ENCODE data around the gene PARD3.

Gene PARD3

DNA sequence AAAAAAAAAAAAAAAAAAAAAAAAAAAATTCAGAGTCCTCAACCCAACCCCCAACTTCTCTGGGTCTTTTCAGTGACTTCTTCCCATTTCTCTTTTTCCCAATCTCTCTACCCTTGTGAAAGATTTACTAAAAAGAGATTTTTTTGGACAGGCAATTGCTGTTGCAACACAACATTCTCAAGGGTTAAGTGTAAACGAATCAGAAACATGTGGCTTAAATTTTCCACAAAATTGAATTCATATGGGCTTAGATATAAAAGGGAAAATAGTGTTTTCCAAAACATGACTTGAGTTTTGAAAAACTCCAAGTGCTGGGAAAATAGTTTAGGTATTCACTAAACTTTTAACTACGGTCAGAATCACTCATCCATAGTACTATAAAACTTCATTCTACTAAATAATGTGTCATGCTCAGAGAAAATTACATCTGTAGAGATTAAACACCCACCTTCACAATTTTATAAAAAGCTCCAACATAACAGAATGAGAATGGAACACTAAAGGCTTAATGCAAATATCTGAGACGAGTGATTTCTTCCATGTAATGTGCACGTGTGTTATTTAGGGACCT lies 643.1 kb downstream of the PARD3 start:
- DNase-seq = no peak

- no peak for DNase-seq
These were observed 645.4 kb downstream of the PARD3 start for GRCh38 chr10:34169677-34170076.

DNA sequence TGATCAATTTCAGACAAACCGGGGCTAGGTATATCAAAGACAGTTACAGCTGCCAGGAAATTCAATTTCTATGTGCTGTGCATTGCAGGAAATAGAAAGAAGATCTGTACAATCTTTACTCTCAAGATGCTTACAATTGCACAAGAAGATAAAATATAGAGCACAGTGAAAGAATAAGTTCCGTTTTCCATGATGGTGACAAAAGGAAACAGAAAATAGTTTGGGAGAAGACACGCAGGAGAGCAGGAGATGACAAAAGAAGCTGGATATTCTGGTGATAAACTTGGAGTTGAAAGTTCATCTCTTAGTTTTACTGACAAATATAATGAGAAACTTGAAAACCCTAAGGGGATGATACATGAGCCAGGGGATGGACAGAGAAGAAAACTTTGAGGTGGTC lies 646.0 kb downstream of the PARD3 start:
- DNase-seq = no peak

GRCh38 chr10:34168439-34168838 lies 646.7 kb downstream of the PARD3 start:
- no peak for DNase-seq

- DNase-seq = no peak
These were observed 648.3 kb downstream of the PARD3 start for GRCh38 chr10:34166823-34167222.

DNA sequence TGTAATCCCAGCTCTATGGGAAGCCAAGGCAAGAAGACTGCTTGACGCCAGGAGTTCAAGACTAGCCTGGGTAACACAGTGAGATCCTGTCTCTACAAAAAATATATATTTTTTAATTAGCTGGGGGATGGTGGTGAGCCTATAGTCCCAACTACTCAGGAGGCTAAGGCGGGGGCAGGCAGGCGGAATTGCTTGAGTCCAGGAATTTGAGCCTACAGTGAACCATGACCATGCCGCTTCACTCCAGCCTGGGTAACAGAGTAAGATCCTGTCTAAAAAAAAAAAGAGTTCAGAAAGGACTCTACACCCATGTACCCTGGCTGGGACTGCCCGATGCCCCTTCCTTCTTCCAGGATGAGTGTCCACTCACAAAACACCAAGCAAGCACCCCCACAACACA lies 648.7 kb downstream of the PARD3 start:
- DNase-seq = no peak

DNA sequence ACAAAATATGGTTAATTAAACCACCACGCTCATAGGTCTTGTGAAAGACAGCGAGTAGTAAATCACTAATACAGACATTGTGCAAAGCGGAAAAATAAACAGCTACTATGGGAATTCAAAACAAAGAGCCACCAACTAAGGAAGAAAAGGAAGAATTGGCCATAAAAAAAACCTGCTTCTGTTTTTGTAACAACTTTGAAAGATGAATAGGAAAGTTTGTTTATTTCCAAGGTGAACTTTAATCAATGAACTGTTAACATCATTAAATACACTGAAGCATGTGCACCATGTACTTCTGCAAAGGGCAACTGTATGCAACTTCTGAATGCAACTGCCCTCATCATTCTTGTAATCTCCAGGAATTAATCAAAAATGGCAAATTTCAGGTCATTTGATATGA lies 651.1 kb downstream of the PARD3 start:
- no peak for DNase-seq

DNA sequence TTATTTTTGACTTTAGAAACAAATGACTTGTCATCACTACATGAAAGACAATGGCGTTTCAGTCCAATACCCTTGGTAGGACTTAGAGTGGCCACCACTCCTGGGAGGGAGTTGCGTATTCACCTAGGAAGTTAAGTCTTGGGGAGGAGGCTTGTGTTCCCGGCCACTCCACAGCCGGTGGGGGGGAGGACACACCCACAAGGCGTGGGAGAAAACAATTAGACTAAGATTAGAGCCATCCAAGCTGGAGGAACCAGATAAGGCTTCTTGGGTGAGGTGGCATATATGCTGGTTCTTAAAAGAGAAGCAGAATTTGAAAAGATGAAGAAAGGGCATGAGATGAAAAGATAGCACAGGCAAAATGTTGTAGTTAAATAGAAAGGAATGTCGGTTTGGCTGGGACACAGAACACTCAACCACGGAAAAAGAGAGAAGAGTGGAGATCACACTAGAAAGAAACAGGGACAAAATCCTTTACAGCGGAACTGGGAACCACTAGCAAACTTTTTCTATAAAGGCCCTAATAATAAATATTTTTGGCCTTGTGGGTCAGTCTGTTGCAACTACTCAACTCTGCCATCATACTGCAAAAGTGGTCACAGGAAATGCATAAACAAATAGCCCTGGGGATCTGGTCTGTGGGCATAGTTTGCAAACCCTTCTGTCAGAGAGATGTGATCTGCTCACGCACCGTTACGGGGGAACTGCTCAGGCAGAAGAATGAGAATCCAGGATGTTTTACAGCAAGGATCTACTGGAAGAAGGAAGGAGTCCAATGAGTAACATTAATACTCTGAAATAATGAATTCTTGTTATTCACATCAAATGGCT lies 651.8 kb downstream of the PARD3 start:
- DNase-seq = no peak

DNA sequence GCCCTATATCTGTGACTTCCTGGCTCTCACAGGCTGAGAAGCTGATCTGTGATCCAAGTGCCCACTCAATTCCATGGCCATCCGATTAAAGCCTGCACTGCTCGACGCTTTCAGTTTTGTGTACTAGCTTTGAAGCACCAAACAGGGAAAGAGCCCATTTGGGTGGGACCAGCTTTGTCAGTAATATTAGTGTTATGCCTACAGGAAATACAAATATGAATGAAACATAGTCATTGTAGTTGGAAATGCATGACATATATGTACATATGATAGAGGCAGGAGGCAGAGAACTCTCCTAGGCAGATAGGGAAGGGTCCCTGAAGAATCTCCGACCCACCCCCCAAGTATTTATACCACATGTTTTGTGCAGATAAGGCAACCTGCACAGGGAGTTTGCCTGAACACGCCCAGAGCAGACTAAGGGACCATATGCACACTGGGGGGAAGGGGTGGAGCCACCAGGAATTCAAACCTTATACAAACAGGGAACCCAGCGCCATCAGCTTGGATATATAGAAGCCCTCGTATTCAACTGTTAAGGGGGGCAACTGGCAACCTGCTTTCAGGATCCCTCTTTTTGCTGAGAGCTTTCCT lies 653.2 kb downstream of the PARD3 start:
- no peak for DNase-seq

- no peak for DNase-seq
These were observed 654.5 kb downstream of the PARD3 start for GRCh38 chr10:34160595-34160994.

GRCh38 chr10:34157501-34157900 lies 657.6 kb downstream of the PARD3 start:
- DNase-seq = no peak

DNA sequence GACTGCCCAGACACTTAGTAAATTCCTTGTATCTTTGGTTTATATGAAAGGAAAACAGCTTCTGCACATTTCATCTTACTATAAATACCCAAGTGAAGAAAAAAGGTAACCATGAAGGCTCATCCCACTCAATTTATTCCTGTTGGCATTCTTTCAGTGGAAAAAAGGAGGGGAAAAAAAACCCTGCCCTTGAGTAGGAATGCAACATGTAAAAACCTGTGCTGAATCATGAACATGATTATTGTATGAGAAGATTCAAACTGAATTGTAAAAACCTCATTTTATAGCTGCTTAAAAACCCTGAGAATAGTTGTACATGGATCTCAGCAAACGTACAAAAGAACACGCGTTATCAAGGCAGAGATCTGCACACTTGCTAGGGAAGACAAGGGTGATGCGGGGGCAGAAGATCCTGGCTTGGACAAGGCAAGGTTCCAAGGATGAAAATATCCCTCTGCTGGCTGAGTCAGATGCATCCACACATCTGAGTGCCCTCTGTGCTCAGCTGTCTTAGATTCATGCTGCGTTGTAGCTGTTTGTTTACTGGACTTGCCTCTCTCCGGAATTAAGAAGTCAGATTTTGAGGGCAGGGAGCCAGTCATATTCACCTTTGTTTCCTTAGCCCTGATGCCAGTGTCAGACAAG lies 658.2 kb downstream of the PARD3 start:
- no peak for DNase-seq

DNA sequence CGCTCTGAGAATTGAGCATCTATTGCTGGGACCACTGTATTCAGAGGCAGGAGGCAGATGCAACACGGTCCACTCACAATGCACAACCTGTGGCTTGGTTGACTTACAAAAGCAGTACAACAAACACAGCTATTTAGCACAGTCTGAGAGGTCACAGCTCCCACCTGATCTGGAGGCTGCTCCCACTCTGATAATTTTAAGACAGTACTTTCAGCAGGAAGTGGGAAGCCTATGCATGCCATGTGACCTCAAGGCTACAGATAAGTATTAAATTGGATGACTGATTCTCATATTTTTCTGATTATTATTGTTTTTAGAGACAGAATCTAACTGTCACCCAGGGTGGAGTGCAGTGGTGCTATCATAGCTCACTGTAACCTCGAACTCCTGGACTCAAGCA lies 659.3 kb downstream of the PARD3 start:
- no peak for DNase-seq

GRCh38 chr10:34154383-34154900 lies 660.7 kb downstream of the PARD3 start:
- DNase-seq = no peak

DNA sequence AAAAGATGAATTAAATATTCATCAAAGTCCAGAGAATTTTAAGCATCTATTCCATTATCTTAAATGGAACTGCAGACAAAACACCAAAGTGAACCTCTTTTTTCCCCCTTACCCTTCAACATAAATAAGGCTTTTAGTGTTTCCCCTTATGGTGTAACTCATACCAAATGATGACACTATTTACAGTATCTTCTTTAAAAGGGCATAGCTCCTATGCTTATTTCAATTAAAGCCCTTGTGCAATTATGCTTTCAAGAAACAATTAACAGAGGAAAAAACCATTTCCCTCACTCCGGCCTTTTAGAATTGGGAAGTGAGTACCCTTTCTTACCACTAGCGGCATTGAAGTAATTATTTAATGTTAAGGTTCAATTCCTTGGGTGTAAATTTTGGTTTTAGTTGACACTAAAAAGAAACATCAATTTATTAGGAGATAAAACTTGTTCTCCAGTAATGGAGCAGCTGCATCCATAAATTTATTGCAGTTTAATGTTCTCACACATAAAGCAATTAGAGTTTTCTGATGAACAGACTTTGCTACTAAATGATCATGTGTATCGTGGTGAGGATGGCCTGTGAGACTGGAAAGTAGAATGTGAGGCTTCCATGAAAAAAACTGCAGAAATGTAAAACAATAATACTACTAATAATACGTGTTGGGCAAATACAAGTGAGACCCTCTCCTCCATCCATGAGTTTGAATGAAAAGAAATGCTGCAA lies 661.3 kb downstream of the PARD3 start:
- DNase-seq = no peak

GRCh38 chr10:34152434-34152833 lies 662.7 kb downstream of the PARD3 start:
- DNase-seq = no peak

DNA sequence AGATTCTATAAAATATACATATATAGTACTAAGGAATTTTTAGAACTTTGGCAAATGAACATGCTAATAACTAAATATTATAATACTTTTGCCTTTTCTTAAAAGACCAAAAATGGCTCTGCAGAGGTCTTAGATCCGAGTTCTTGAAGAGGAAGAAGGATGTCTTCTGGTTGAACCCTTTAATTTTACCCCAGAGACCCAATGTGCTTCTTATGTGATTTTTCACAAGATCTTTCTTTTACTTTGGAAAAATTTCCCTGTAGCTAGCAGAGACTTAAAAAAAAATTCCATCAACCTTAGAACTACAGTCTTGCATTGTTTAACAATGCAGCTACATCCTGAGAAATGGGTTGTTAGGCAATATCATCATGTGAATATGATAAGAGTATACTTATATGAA lies 663.2 kb downstream of the PARD3 start:
- no peak for DNase-seq

- no peak for DNase-seq
These were observed 663.6 kb downstream of the PARD3 start for GRCh38 chr10:34151481-34151880.

- DNase-seq = no peak
These were observed 665.0 kb downstream of the PARD3 start for GRCh38 chr10:34150103-34150502.

DNA sequence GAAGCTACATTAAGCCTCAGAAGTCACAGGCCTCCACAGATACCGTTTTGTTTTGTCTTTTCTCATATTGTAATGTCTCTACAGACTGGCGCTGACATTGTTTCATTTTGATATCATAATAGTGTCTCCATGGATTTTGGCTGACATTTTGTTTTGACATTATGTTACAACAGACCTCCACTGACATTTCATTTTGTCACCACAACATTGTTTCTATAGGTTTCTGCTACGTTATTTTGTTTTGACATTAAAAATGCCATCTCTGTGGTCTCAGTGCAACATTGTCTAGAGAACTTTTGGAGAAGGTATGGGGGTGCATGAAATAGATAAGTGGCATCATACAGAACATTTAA lies 666.8 kb downstream of the PARD3 start:
- DNase-seq = no peak

DNA sequence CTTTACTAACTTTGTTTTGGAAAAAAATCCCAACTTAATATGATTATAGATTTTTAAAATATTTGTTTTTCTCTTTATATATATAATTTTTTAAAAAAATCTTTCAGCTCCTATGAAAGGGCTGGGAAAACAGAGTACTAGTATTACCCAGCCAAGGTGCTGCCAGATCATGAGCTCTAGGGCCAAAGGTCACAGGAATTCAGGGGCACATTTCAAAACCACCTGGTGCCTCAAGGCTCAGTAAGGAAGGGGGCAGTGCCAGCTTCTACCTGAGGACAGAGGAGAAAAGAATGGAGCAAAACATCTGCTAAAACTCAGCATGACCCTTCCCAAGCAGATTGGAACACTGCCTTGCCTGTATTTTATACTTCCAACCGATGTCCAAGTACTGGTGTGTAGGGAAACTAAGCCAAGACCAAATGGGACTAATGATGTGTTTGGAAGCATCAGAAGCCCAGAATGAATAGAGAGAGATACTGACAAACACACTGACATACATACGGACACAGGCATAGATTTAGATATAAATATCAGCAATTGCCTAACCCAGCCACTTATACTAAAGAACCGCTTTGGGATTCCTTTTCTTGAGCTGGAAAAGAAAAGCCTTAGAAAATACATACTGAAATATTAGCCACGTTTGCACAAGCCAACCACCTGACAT lies 667.3 kb downstream of the PARD3 start:
- DNase-seq = no peak

- no peak for DNase-seq
These were observed 669.4 kb downstream of the PARD3 start for GRCh38 chr10:34145715-34146114.
